WTC11 (cell line): ENCODE measurements around the gene RGMA.
A peak's percentile ranks its signal among the peaks of the same experiment; 100 is the strongest.

Experiments used
- CTCF ChIP-seq: fragments of 200-600 bp; IDR thresholded peaks from 2 replicates; pipeline ENCODE4 v1.8.0; 2022; ENCODE audit warnings: antibody characterized with exemption
- NFE2L1 ChIP-seq: sonication (generic); formaldehyde crosslinking; IDR thresholded peaks from 2 replicates; pipeline ENCODE4 v1.8.1; 2023; ENCODE audit warnings: missing genetic modification reagents
- TEAD1 ChIP-seq: sonication (generic); formaldehyde crosslinking; IDR thresholded peaks from 2 replicates; pipeline ENCODE4 v1.8.0; 2022; ENCODE audit warnings: mild to moderate bottlenecking, missing genetic modification reagents

GRCh38 chr15:93030430-93031102 lies 58.4 kb downstream of the RGMA start:
- TF ChIP-seq NFE2L1 (no peak), CTCF (peak; percentile 90), TEAD1 (CRISPR knock-in tag) (no peak)
